GM12872 (cell line): ENCODE measurements around the gene UBE2N.

Experiments
- CTCF ChIP-seq: IDR thresholded peaks from 3 replicates; pipeline ENCODE4 v1.5.1; 2011; ENCODE audit warnings: low read depth, mild to moderate bottlenecking, low read length, moderate library complexity; ENCODE audit not compliant: insufficient read depth

UBE2N gene

GRCh38 chr12:93365616-93366405, 75.9 kb downstream of the UBE2N start:
- TF ChIP-seq CTCF = no peak

DNA sequence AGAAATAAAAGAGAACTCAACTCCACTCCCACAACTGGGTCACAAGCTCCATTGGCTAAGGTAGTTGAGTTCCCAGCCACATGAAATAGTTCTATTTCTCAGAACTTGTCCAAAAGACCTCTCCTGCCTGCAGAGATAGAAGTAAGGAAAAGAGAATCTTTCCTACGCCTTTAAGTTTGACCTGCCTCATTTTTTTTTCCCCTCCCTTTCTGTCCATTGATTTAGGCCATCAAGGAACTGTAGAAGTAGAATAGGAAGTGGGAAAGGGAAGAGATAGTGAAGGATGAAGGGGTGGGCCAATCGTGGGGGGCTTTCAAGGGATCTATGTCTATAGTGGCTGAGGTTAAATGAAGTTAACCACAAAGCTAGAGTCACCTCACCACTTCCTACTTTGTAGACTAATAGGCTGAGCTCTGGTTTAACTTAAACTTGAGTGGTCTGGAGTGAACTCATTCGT, 77.9 kb downstream of the UBE2N start:
- no peak for TF ChIP-seq CTCF

GRCh38 chr12:93361151-93361919, 80.4 kb downstream of the UBE2N start:
- no peak for TF ChIP-seq CTCF

GRCh38 chr12:93360688-93361087, 81.1 kb downstream of the UBE2N start:
- no peak for TF ChIP-seq CTCF

DNA sequence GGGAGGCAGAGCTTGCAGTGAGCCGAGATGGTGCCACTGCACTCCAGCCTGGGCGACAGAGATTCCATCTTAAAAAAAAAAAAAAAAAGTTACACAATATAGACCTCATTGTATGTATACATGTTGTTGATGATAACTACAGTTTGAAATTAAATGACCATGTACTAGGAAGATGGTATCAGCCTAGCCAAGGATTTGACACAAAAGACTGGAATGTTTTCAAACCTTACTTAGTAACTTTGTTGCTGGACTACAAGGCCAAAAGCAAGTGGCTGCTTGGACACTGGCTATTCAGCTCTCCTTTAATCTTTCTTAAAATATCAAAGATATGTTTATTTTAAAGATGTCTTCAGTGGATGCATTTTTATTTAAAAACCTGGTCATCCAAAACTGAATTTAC, 82.9 kb downstream of the UBE2N start:
- TF ChIP-seq CTCF = no peak

- TF ChIP-seq CTCF = no peak
Observed at GRCh38 chr12:93358058-93358457, 83.7 kb downstream of the UBE2N start.

GRCh38 chr12:93356214-93356613, 85.5 kb downstream of the UBE2N start:
- TF ChIP-seq CTCF = no peak
